AG09309 (cell line): ENCODE measurements around the gene SLC51A.

Source experiments
- DNase-seq: peaks from one replicate; pipeline ENCODE4 v3.0.0-alpha.2; 2010; ENCODE audit warnings: low read depth
- H3K4me3 ChIP-seq: 2 replicates; pipeline ENCODE4 v1.5.1; 2011; ENCODE audit warnings: mild to moderate bottlenecking, low read depth, low read length, moderate library complexity; ENCODE audit not compliant: control insufficient read depth
- CTCF ChIP-seq: IDR thresholded peaks from 2 replicates; pipeline ENCODE4 v1.5.1; 2011; ENCODE audit warnings: mild to moderate bottlenecking, low read depth, low read length, inconsistent platforms; ENCODE audit not compliant: insufficient read depth, control insufficient read depth; ENCODE audit errors: missing control alignments

SLC51A gene

GRCh38 chr3:196175722-196176121 lies 40.6 kb upstream of the SLC51A start:
- no peak for TF ChIP-seq CTCF
- DNase-seq = no peak
- H3K4me3 ChIP-seq = no peak overlapping the region

GRCh38 chr3:196177567-196177966 lies 38.8 kb upstream of the SLC51A start:
- no peak overlapping the region for H3K4me3 ChIP-seq
- TF ChIP-seq CTCF = no peak
- no peak for DNase-seq

GRCh38 chr3:196177967-196178366 lies 38.4 kb upstream of the SLC51A start:
- TF ChIP-seq CTCF = no peak
- DNase-seq = no peak
- no peak overlapping the region for H3K4me3 ChIP-seq

GRCh38 chr3:196178993-196179379 lies 37.3 kb upstream of the SLC51A start:
- no peak overlapping the region for H3K4me3 ChIP-seq
- no peak for DNase-seq
- no peak for TF ChIP-seq CTCF

- H3K4me3 ChIP-seq = no peak overlapping the region
- TF ChIP-seq CTCF = no peak
- DNase-seq = peak; percentile 28
Observed at GRCh38 chr3:196179380-196180308, 36.7 kb upstream of the SLC51A start.

GRCh38 chr3:196180346-196180745 lies 36.0 kb upstream of the SLC51A start:
- TF ChIP-seq CTCF = no peak
- DNase-seq = no peak
- H3K4me3 ChIP-seq = no peak overlapping the region
